Measurements from ENCODE around the gene MRPL24. TPM values are rescaled to one million over a fixed set of nuclear protein-coding genes. Genes with fewer than 3 reads are reported as not detected.

The MRPL24 gene
- total and polyA plus RNA-seq, 10 of the 15 experiments (the other 5 are each of a cell fraction or from before 2014, with no cell fraction given): 87.4 to 269 (median 134) TPM

GRCh38 chr1:156742801-156743200 lies 1.9 kb upstream of the MRPL24 start (continued):
- no peak for TF ChIP-seq BCLAF1 (IDR thresholded peaks at IDR 0.05)

- peaks cover 23 to 35% of the 10 kb centered on the region in 2 experiments for H3K36me3 ChIP-seq (ENCODE audit: control insufficient read depth in 2 of 2, insufficient read depth in 2 of 2, low read length in 1 of 2)
- ChIA-PET POLR2A (interaction anchor here (1.0 to 5.4 kb wide), 5 partner anchors 9 to 99 kb away, joined by 3 to 75 read pairs (median 28); partner anchors contain the start of genes HDGF, ISG20L2, METTL25B and PRCC), CTCF (interaction anchor here (1.2 to 3.7 kb wide), 3 partner anchors 15 to 96 kb away, joined by 4 to 56 read pairs (median 7); partner anchors contain the start of genes ISG20L2 and METTL25B), SMC1A (ENCODE audit: uncharacterized antibody, unreplicated experiment) (interaction anchor here (1.0 to 5.0 kb wide), 5 partner anchors 10 to 118 kb away, joined by 4 to 57 read pairs (median 6); partner anchors contain the start of genes ISG20L2, METTL25B and PRCC), RAD21 (ENCODE audit: unreplicated experiment) (interaction anchor here (2.6 to 2.7 kb wide), 2 partner anchors 10 to 25 kb away, joined by 21 to 49 read pairs; partner anchors contain the start of genes HDGF and PRCC)
- no peak overlapping the region for H2AFZ ChIP-seq (ENCODE audit: control insufficient read depth, low read depth, low read length)
- intact Hi-C loops (cut with micrococcal nuclease; ENCODE audit: unreplicated experiment): loop anchor here (10.0 kb wide), 1 partner anchor 237 kb away; the partner anchor contains the start of gene MEF2D
- H4K20me1 ChIP-seq (ENCODE audit: control insufficient read depth, insufficient read depth): no peaks in the 10 kb centered on the region
- H3K9me3 ChIP-seq (replicated peaks; ENCODE audit: control insufficient read depth, insufficient read depth, low read length): no peaks in the 10 kb centered on the region
- H3K27ac ChIP-seq (ENCODE audit: control insufficient read depth, insufficient read depth): peak overlapping the region; percentile 76; the same call in 1 of the 2 replicates
- BruUV-seq (replicated peaks): no TSS peak
- no peak overlapping the region for H3K9ac ChIP-seq (ENCODE audit: control insufficient read depth, insufficient read depth, low read length)
- DNase-seq (ENCODE audit: low read depth, low spot score) (no peak), FAIRE-seq (no peak), ATAC-seq (no peak)
- 24% methylated on average over 3 of the region's 3 CpGs for WGBS (ENCODE audit: insufficient coverage, insufficient replicate concordance, low lambda C conversion rate, missing lambda C conversion rate)
- H3K4me2 ChIP-seq (ENCODE audit: control insufficient read depth, insufficient read depth): peak overlapping the region; percentile 68
- H3K79me2 ChIP-seq (ENCODE audit: control insufficient read depth, insufficient read depth, low read length): peaks cover 40% of the 10 kb centered on the region
- TF ChIP-seq HCFC1 (IDR thresholded peaks at IDR 0.05; ENCODE audit: low read length): no peak
- no peak for TF ChIP-seq CBX5 (IDR thresholded peaks at IDR 0.05; ENCODE audit: low read depth)
- no peak for TF ChIP-seq GATAD2B (conservative IDR thresholded peaks at IDR 0.05; ENCODE audit: low read depth)
- no peak for TF ChIP-seq SREBF1 (IDR thresholded peaks at IDR 0.05; ENCODE audit: low read length)
- no peak for TF ChIP-seq MYC (IDR thresholded peaks at IDR 0.05; ENCODE audit: insufficient read depth, insufficient read length, insufficient replicate concordance, low read length, severe bottlenecking)
- TF ChIP-seq ATF3 (IDR thresholded peaks at IDR 0.05; ENCODE audit: borderline replicate concordance, extremely low read depth, low read depth, low read length): no peak
- TF ChIP-seq MLLT1 (IDR thresholded peaks at IDR 0.05): no peak
- no peak for TF ChIP-seq ZNF622 (IDR thresholded peaks at IDR 0.05)
- TF ChIP-seq RCOR1 (conservative IDR thresholded peaks at IDR 0.05; ENCODE audit: low read depth, low read length): no peak
- no peak for TF ChIP-seq KDM1A (IDR thresholded peaks at IDR 0.05; ENCODE audit: borderline replicate concordance)
- TF ChIP-seq EED (IDR thresholded peaks at IDR 0.05; ENCODE audit: low read depth): no peak
- no peak for TF ChIP-seq ZSCAN29 (IDR thresholded peaks at IDR 0.05)
- TF ChIP-seq MEF2B (IDR thresholded peaks at IDR 0.05; ENCODE audit: partially characterized antibody, poor library complexity, severe bottlenecking): no peak
- no peak for TF ChIP-seq RELB (IDR thresholded peaks at IDR 0.05; ENCODE audit: low read depth)
- 0 out of 2 replicates have a peak overlapping the region, but pooled peaks have one; percentile 63 for H3K4me3 ChIP-seq
- peaks cover 8% of the 10 kb centered on the region for H3K4me1 ChIP-seq (ENCODE audit: control insufficient read depth, insufficient read depth, low read length)
- in situ Hi-C loops (cut with MboI): no loop called here
- H3K27me3 ChIP-seq (replicated peaks in 1 of 2; ENCODE audit: control insufficient read depth in 2 of 2, insufficient read depth in 2 of 2, low read length in 1 of 2): no peaks in the 10 kb centered on the region
Measured at GRCh38 chr1:156742017-156742416, 1.1 kb upstream of the MRPL24 start.
